ENCODE data around the gene SLC24A2.

DNA sequence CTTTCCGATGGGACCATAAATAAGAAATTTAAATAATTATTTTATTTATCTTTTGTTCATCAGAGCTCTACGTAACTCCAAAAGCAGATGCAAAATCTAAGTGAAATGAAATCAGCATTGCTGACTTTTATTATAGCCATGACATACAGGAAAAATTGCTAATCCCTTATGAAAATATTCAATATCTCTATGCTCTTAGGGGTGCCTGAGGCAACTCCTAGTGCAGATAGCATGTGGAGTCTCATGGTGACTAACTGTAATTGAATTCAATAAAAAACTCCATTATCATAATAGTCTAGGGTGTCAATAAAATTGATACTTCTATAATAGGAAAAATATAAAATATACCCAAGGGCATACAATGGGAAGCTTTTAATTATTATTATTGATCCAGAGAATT is 42.6 kb downstream of the SLC24A2 start:
- TF ChIP-seq GATA3 (IDR thresholded peaks at IDR 0.05; ENCODE audit: low read depth, low read length): no peak
- TF ChIP-seq GATA2 (IDR thresholded peaks at IDR 0.05; ENCODE audit: low read depth, low read length): no peak

Measured in SH-SY5Y (cell line).